Measurements from ENCODE around the gene NUP58. TPM values are rescaled to one million over a fixed set of nuclear protein-coding genes. Genes with fewer than 3 reads are reported as not detected.

NUP58 gene
- polyA plus RNA-seq, 1 donor (not counting 4 experiments of a cell fraction or from before 2014, with no cell fraction given) = 51.5 TPM

DNA sequence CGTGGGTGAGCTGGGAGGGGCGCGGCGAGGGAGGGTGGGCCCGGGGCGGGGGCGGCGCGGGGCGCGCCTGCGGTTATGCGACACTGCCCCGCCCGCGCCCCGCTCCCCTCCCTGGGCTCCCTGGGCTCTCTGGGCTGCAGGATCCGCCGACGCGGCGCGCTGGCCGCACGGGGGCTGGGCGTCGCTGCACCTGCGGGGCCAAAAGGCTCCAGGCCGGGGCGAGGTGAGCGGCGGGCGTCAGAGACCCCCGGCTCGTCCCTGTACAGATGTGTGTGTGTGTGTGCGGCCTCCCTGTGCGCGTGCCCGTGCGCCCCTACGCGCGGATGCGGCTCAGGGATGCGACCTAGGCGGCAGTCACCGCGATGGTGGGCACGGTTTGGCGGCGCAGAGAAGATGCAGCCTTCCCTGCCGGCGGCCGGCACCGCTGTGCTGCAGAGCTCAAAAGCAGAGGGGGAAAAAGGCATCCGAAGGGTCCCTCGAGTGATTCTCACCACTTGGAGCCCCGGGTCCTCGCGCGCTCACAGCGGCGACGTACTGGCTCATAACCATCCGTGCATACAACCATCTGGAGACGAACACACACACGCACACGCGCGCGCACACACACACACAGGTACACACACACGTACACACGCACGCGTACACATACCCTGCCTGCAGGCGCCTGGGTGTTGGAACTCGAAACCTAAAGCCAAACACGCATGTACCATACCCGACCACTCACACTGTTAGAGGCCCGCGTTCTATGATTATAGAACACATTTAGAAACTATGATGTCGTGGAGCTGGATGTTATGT lies 71.1 kb downstream of the NUP58 start:
- Histone ChIP-seq H3K36me3 (ENCODE audit: control insufficient read depth in 2 of 2, extremely low read depth in 1 of 2, insufficient read depth in 2 of 2, low read length in 2 of 2) (no peaks in the 10 kb centered on the region), H3K27ac (ENCODE audit: control insufficient read depth, insufficient read depth, low read length) (no peak overlapping the region), H3K27me3 (ENCODE audit: control insufficient read depth, extremely low read depth, insufficient read depth, low read length) (peaks cover 68% of the 10 kb centered on the region), H3K79me2 (ENCODE audit: control insufficient read depth, insufficient read depth, low read length) (no peaks in the 10 kb centered on the region), H3K9ac (ENCODE audit: control insufficient read depth, extremely low read depth, insufficient read depth, low read length) (no peak overlapping the region), H3K4me3 (ENCODE audit: control insufficient read depth in 2 of 3, extremely low read depth in 1 of 3, insufficient read depth in 2 of 3, low read depth in 1 of 3, low read length in 3 of 3) (no peak overlapping the region), H3K4me2 (ENCODE audit: control insufficient read depth, extremely low read depth, insufficient read depth, low read depth, low read length) (peak overlapping the region; percentile 52), H3K9me3 (ENCODE audit: control insufficient read depth, low read depth, low read length) (no peaks in the 10 kb centered on the region), H2AFZ (ENCODE audit: control insufficient read depth, low read length) (peak overlapping the region; percentile 2), H3K4me1 (ENCODE audit: control insufficient read depth, extremely low read depth, insufficient read depth, low read length) (peaks cover 2% of the 10 kb centered on the region), H4K20me1 (ENCODE audit: control insufficient read depth, extremely low read depth, insufficient read depth, low read length) (no peaks in the 10 kb centered on the region), H3K9me1 (ENCODE audit: control insufficient read depth, extremely low read depth, insufficient read depth, low read length) (no peaks in the 10 kb centered on the region)
- no peak for FAIRE-seq
- TF ChIP-seq, protein P1, sequence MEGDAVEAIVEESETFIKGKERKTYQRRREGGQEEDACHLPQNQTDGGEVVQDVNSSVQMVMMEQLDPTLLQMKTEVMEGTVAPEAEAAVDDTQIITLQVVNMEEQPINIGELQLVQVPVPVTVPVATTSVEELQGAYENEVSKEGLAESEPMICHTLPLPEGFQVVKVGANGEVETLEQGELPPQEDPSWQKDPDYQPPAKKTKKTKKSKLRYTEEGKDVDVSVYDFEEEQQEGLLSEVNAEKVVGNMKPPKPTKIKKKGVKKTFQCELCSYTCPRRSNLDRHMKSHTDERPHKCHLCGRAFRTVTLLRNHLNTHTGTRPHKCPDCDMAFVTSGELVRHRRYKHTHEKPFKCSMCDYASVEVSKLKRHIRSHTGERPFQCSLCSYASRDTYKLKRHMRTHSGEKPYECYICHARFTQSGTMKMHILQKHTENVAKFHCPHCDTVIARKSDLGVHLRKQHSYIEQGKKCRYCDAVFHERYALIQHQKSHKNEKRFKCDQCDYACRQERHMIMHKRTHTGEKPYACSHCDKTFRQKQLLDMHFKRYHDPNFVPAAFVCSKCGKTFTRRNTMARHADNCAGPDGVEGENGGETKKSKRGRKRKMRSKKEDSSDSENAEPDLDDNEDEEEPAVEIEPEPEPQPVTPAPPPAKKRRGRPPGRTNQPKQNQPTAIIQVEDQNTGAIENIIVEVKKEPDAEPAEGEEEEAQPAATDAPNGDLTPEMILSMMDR (optimal IDR thresholded peaks at IDR 0.05 in 1 of 3, IDR thresholded peaks at IDR 0.05 in 1 of 3, conservative IDR thresholded peaks at IDR 0.05 in 1 of 3; ENCODE audit: extremely low read depth in 1 of 3, insufficient read depth in 2 of 3, low read length in 3 of 3) = no peak
- peak; percentile 97 for TF ChIP-seq EZH2 (IDR thresholded peaks at IDR 0.05; ENCODE audit: low read length)
- dilution Hi-C loops (cut with MboI; ENCODE audit: extremely low pct_ligation_motif_present, low sequenced_read_pairs) = no loop called here
- no peak for DNase-seq (ENCODE audit: low read depth, low spot score)

DNA sequence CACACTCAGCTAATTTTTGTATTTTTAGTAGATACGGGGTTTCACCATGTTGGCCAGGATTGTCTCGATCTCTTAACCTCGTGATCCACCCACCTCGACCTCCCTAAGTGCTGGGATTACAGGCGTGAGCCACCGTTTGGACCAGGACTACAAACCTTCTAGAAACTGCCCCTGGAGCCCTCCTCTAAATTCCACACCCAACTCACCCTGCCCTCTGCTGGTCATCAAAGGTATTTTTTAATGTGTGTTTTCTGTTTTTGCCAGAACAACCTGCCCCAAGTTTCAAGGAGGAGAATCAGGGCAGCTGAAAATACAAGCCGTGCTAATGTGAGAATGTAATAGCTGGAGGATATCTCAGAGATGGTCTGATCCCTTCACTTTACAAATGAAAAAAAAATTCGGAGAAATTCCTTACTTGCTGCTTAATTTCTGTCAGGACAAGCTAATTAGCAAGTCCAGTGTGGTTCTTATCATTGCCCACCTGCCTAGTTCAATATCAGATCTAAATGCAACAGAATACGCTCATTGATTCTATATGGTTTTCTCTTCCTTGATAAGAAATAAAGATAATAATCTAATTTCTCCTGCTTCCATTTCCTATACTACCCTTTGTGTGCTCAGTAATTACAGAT lies 74.4 kb downstream of the NUP58 start:
- no peaks in the 10 kb centered on the region for H3K9me1 ChIP-seq (ENCODE audit: control insufficient read depth, extremely low read depth, insufficient read depth, low read length)
- H3K4me1 ChIP-seq (ENCODE audit: control insufficient read depth, extremely low read depth, insufficient read depth, low read length) = peaks cover 2% of the 10 kb centered on the region
- peaks cover 46% of the 10 kb centered on the region for H3K27me3 ChIP-seq (ENCODE audit: control insufficient read depth, extremely low read depth, insufficient read depth, low read length)
- H3K9ac ChIP-seq (ENCODE audit: control insufficient read depth, extremely low read depth, insufficient read depth, low read length) = no peak overlapping the region
- no peaks in the 10 kb centered on the region for H4K20me1 ChIP-seq (ENCODE audit: control insufficient read depth, extremely low read depth, insufficient read depth, low read length)
- FAIRE-seq (no peak), DNase-seq (ENCODE audit: low read depth, low spot score) (no peak)
- H3K4me3 ChIP-seq (ENCODE audit: control insufficient read depth in 2 of 3, extremely low read depth in 1 of 3, insufficient read depth in 2 of 3, low read depth in 1 of 3, low read length in 3 of 3) = no peak overlapping the region
- dilution Hi-C loops (cut with MboI; ENCODE audit: extremely low pct_ligation_motif_present, low sequenced_read_pairs) = no loop called here
- no peak overlapping the region for H3K4me2 ChIP-seq (ENCODE audit: control insufficient read depth, extremely low read depth, insufficient read depth, low read depth, low read length)
- H3K36me3 ChIP-seq (ENCODE audit: control insufficient read depth in 2 of 2, extremely low read depth in 1 of 2, insufficient read depth in 2 of 2, low read length in 2 of 2) = no peaks in the 10 kb centered on the region
- H3K79me2 ChIP-seq (ENCODE audit: control insufficient read depth, insufficient read depth, low read length) = no peaks in the 10 kb centered on the region
- H3K9me3 ChIP-seq (ENCODE audit: control insufficient read depth, low read depth, low read length) = no peaks in the 10 kb centered on the region
- no peak overlapping the region for H2AFZ ChIP-seq (ENCODE audit: control insufficient read depth, low read length)
- H3K27ac ChIP-seq (ENCODE audit: control insufficient read depth, insufficient read depth, low read length) = no peak overlapping the region
- TF ChIP-seq, protein P1 (optimal IDR thresholded peaks at IDR 0.05 in 1 of 3, IDR thresholded peaks at IDR 0.05 in 1 of 3, conservative IDR thresholded peaks at IDR 0.05 in 1 of 3; ENCODE audit: extremely low read depth in 1 of 3, insufficient read depth in 2 of 3, low read length in 3 of 3) = peak; percentile 53 to 66 (median 54)
- TF ChIP-seq EZH2 (IDR thresholded peaks at IDR 0.05; ENCODE audit: low read length) = no peak
